SU-DHL-6 (cell line): Measurements from ENCODE around the gene TAB2.

Source experiments
- EZH2phosphoT487 ChIP-seq: fragments of 200-600 bp; sonication (generic), shearing (Covaris generic); conservative IDR thresholded peaks from 2 replicates; pipeline ENCODE4 v1.6.1; 2018; ENCODE audit warnings: mild to moderate bottlenecking, antibody characterized with exemption, low read length, moderate library complexity, mixed read lengths
- TF ChIP-seq, protein P1 (sequence below): fragments of 200-600 bp; sonication (generic); IDR thresholded peaks from one replicate; pipeline ENCODE4 v1.5.1; 2017; ENCODE audit warnings: antibody characterized with exemption, mild to moderate bottlenecking, low read length, moderate library complexity; ENCODE audit not compliant: insufficient read depth, poor library complexity, severe bottlenecking

DNA sequence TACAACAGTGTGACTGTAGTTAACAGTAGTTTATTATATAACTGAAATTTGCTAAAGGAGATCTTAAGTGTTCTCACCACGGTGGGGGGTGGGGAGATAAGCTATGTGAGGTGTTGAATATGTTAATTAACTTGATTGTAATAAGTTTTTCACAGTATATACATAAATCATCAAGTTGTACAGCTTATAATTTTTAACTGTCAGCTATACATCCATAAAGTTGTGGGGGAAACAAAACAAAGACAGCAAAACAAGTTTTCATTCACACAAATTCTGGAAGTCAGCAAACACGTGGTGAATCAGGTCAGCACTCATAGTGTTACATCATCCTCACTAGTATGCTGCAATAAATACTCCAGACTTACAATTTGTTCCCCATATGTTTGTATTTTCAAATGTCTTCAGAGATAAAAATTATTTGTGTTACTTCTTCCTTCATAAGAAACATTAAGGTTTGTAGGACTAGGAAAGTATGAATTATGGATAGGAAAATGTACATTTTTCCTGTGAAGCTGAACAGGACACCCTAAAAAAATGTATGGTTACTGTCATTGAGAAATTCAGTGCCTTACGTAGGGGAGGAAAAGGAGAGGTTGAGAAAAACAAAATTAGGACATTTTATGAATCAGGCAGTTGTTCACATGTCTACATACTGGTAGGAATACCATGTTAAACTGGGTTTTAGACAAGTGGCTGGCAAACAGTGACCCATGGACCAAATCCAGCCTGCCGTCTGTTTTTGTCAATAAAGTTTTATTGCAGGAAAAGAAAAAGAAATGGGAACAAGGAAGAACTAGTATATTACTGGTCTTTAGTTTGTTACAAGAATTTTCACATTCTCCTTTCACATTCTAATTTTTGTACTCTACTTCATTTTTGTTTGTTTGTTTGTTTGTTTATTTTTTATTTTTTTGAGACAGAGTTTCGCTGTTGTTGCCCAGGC, 88.6 kb downstream of the TAB2 start:
- TF ChIP-seq, protein P1, sequence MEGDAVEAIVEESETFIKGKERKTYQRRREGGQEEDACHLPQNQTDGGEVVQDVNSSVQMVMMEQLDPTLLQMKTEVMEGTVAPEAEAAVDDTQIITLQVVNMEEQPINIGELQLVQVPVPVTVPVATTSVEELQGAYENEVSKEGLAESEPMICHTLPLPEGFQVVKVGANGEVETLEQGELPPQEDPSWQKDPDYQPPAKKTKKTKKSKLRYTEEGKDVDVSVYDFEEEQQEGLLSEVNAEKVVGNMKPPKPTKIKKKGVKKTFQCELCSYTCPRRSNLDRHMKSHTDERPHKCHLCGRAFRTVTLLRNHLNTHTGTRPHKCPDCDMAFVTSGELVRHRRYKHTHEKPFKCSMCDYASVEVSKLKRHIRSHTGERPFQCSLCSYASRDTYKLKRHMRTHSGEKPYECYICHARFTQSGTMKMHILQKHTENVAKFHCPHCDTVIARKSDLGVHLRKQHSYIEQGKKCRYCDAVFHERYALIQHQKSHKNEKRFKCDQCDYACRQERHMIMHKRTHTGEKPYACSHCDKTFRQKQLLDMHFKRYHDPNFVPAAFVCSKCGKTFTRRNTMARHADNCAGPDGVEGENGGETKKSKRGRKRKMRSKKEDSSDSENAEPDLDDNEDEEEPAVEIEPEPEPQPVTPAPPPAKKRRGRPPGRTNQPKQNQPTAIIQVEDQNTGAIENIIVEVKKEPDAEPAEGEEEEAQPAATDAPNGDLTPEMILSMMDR = no peak
- TF ChIP-seq EZH2phosphoT487 = no peak
